Body of pancreas (tissue), 4 donors: ENCODE data around the gene ZNF70. TPM values are rescaled to one million over a fixed set of nuclear protein-coding genes. Genes with fewer than 3 reads are reported as not detected.

Experiments used
- ATAC-seq: fragments of 150-250 bp; one replicate; pipeline ENCODE4 v1.9.1; 2016
- DNase-seq, 4 donors: peaks; one replicate each; pipeline ENCODE4 v3.0.0-alpha.2; 2019
- H3K27ac ChIP-seq, 4 donors: fragments of 200-600 bp; sonication (generic); 1 replicate in 3 of 4; 2 replicates in 1 of 4; pipeline versions ENCODE4 v1.5.1 to v1.6.1; 2016 to 2019; ENCODE audit warnings: mild to moderate bottlenecking in 1 of 4, mixed read lengths in 1 of 4, moderate library complexity in 1 of 4
- H3K27me3 ChIP-seq, 2 donors: fragments of 200-600 bp; sonication (generic); one replicate each; pipeline ENCODE4 v1.6.0; 2016; ENCODE audit warnings: mild to moderate bottlenecking in 1 of 2
- H3K36me3 ChIP-seq, 2 donors: fragments of 200-600 bp; sonication (generic); replicated peaks in 1 of 2; 2 replicates each; pipeline ENCODE4 v1.5.1; 2016; ENCODE audit warnings: low read depth in 2 of 2; ENCODE audit not compliant: insufficient read depth in 1 of 2
- H3K4me1 ChIP-seq: fragments of 200-600 bp; sonication (generic); one replicate; pipeline ENCODE4 v1.6.0; 2016
- H3K4me3 ChIP-seq, 2 donors: fragments of 200-600 bp; sonication (generic); 1 replicate in 1 of 2; 2 replicates in 1 of 2; pipeline ENCODE4 v1.5.1; 2016 to 2019
- H3K9me3 ChIP-seq, 3 donors: fragments of 200-600 bp; sonication (generic); 1 replicate in 2 of 3; 2 replicates in 1 of 3; pipeline ENCODE4 v1.5.1; 2016
- CTCF ChIP-seq, 7 experiments: fragments of 450-650 bp in 4 of 7; fragments of 200-600 bp in 3 of 7; sonication (generic) in 3 of 7; IDR thresholded peaks; one replicate each; pipeline ENCODE4 v1.5.1; 2016 to 2019; ENCODE audit warnings: antibody characterized with exemption in 7 of 7
- POLR2A ChIP-seq, 3 donors: fragments of 450-650 bp; IDR thresholded peaks; one replicate each; pipeline ENCODE4 v1.6.1; 2016; ENCODE audit warnings: antibody characterized with exemption in 3 of 3, mild to moderate bottlenecking in 2 of 3
- whole genome bisulfite sequencing, 2 donors: methylation state at CpG; one replicate each; pipeline ENCODE4 v1.1.5; 2017; 5-methylcytosine and 5-hydroxymethylcytosine counted together
- intact Hi-C: fragments of 100-400 bp; cut with DNase I; formaldehyde crosslinking; loops from one replicate; pipeline ENCODE4 v1.15.1; 2023
- total RNA-seq, 2 donors: library from RNA; depleted of rRNA; stranded (reverse); fragments of >200 nt; gene quantifications; one replicate each; pipeline ENCODE4 v1.1.0, GENCODE V29; 2016

Gene ZNF70
- total RNA-seq, 2 donors from 2014 or later = 4.2 to 9.9 TPM

GRCh38 chr22:23773483-23774113 is 22.7 kb upstream of the ZNF70 start:
- H3K9me3 ChIP-seq = no peaks in the 10 kb centered on the region
- intact Hi-C loops = no loop called here
- no peaks in the 10 kb centered on the region for H3K27me3 ChIP-seq
- H3K4me1 ChIP-seq = peaks cover 26% of the 10 kb centered on the region
- H3K4me3 ChIP-seq = no peak overlapping the region
- WGBS, 2 donors = 73 to 74% methylated on average over 7 of the region's 7 CpGs
- no peak for TF ChIP-seq POLR2A (IDR thresholded peaks at IDR 0.05)
- TF ChIP-seq CTCF (IDR thresholded peaks at IDR 0.05) = no peak
- H3K36me3 ChIP-seq = no peaks in the 10 kb centered on the region
- DNase-seq = no peak
- no peak for ATAC-seq
- no peak overlapping the region for H3K27ac ChIP-seq

GRCh38 chr22:23772649-23773473 is 21.9 kb upstream of the ZNF70 start, which contains the start of gene MMP11:
Gene MMP11 (plus strand): TSS chr22:23772849. CDS start chr22:23772871, 22 bp downstream.
- Histone ChIP-seq H3K36me3 (no peaks in the 10 kb centered on the region), H3K4me3 (no peak within 1 kb of the TSS), H3K27ac (no peak within 1 kb of the TSS), H3K4me1 (peaks cover 29% of the 10 kb centered on the region), H3K9me3 (no peaks in the 10 kb centered on the region), H3K27me3 (no peaks in the 10 kb centered on the region)
- TF ChIP-seq CTCF (IDR thresholded peaks at IDR 0.05) (no peak), POLR2A (IDR thresholded peaks at IDR 0.05) (no peak)
- intact Hi-C loops = no loop called here
- peak; percentile 54 for ATAC-seq
- 8 to 67% methylated on average over 6 to 60 of the region's 79 CpGs for WGBS, 2 donors
- DNase-seq = peak; percentile 48 to 69 (median 62)

GRCh38 chr22:23772315-23772648 is 21.4 kb upstream of the ZNF70 start:
- intact Hi-C loops = no loop called here
- no peak for TF ChIP-seq CTCF (IDR thresholded peaks at IDR 0.05)
- Histone ChIP-seq H3K9me3 (no peaks in the 10 kb centered on the region), H3K4me1 (peaks cover 29% of the 10 kb centered on the region), H3K27me3 (no peaks in the 10 kb centered on the region), H3K4me3 (no peak overlapping the region), H3K27ac (no peak overlapping the region), H3K36me3 (no peaks in the 10 kb centered on the region)
- ATAC-seq = no peak
- 12 to 16% methylated on average over 3 to 6 of the region's 6 CpGs for WGBS, 2 donors
- DNase-seq = no peak

- no peaks in the 10 kb centered on the region for H3K9me3 ChIP-seq
Observed at GRCh38 chr22:23769321-23769965, 18.5 kb upstream of the ZNF70 start.

More at GRCh38 chr22:23769321-23769965, 18.5 kb upstream of the ZNF70 start:
- Histone ChIP-seq H3K27me3 (no peaks in the 10 kb centered on the region), H3K27ac (no peak overlapping the region), H3K4me3 (no peak overlapping the region), H3K36me3 (no peaks in the 10 kb centered on the region), H3K4me1 (peaks cover 44% of the 10 kb centered on the region)
- intact Hi-C loops = no loop called here
- DNase-seq (no peak), ATAC-seq (no peak)
- WGBS, 2 donors = 70 to 92% methylated on average over 4 to 6 of the region's 6 CpGs
- TF ChIP-seq POLR2A (IDR thresholded peaks at IDR 0.05) (no peak), CTCF (IDR thresholded peaks at IDR 0.05) (no peak)
